NCI-H1417 treated with DMSO at 0.1 percent for 48 hours (cell line): ENCODE results near the gene SIAE.
A peak's percentile ranks its signal among the peaks of the same experiment; 100 is the strongest.
"Not testable (repeated sequence)": the region's sequence is repeated elsewhere in the genome, so short reads cannot be mapped to it uniquely, and the experiment has no call there.

Source experiments
- DNase-seq: peaks from one replicate; lab custom pipeline; 2025; lab: John Stamatoyannopoulos, UW

Gene SIAE

GRCh38 chr11:124622531-124623451 is 50.7 kb downstream of the SIAE start, which contains the start of gene TBRG1:
Gene TBRG1, plus strand, starts transcription at chr11:124622864. Its CDS starts 220 bp downstream, at chr11:124623084.
- DNase-seq = peak; percentile 67

- no peak for DNase-seq
These were observed 54.7 kb downstream of the SIAE start for GRCh38 chr11:124618863-124619262.

- no peak for DNase-seq
These were observed 60.8 kb downstream of the SIAE start for GRCh38 chr11:124612567-124613246.

GRCh38 chr11:124612045-124612444 is 61.5 kb downstream of the SIAE start:
- no peak for DNase-seq

- DNase-seq = no peak
These were observed 62.5 kb downstream of the SIAE start, which contains the start of gene PANX3 for GRCh38 chr11:124611064-124611463. Gene PANX3, plus strand, starts transcription at chr11:124611428. Its CDS starts 129 bp downstream, at chr11:124611557.

- no peak for DNase-seq
These were observed 63.2 kb downstream of the SIAE start for GRCh38 chr11:124610295-124610694.

GRCh38 chr11:124608147-124608546 is 65.4 kb downstream of the SIAE start:
- no peak for DNase-seq

- DNase-seq = no peak
These were observed 67.8 kb downstream of the SIAE start for GRCh38 chr11:124605719-124606118.

- DNase-seq = not testable (repeated sequence)
These were observed 70.8 kb downstream of the SIAE start for GRCh38 chr11:124602723-124603122.

GRCh38 chr11:124602193-124602592 is 71.3 kb downstream of the SIAE start:
- no peak for DNase-seq

GRCh38 chr11:124600621-124601320 is 72.8 kb downstream of the SIAE start:
- DNase-seq = no peak

GRCh38 chr11:124597626-124598025 is 75.9 kb downstream of the SIAE start:
- DNase-seq = no peak

- no peak for DNase-seq
These were observed 78.2 kb downstream of the SIAE start for GRCh38 chr11:124595302-124595701.

GRCh38 chr11:124592627-124593026 is 80.9 kb downstream of the SIAE start:
- DNase-seq = no peak

- no peak for DNase-seq
These were observed 82.1 kb downstream of the SIAE start for GRCh38 chr11:124591430-124591829.

- DNase-seq = peak; percentile 20
These were observed 87.2 kb downstream of the SIAE start for GRCh38 chr11:124586238-124586860.

- no peak for DNase-seq
These were observed 88.7 kb downstream of the SIAE start for GRCh38 chr11:124584681-124585372.

- DNase-seq = peak; percentile 20
These were observed 89.8 kb downstream of the SIAE start for GRCh38 chr11:124583781-124584180.
